PC-9 (cell line): Measurements from ENCODE around the gene KCNK5. TPM values are rescaled to one million over a fixed set of nuclear protein-coding genes. Genes with fewer than 3 reads are reported as not detected.
A peak's percentile ranks its signal among the peaks of the same experiment; 100 is the strongest.

Source experiments
- BruUV-seq: library from RNA; stranded (reverse); fragments of 400-500 nt; replicated peaks from 2 replicates; lab custom pipeline; 2021; lab: Mats Ljungman, UMichigan
- CTCF ChIA-PET: fragments of 300-600 bp; sonication (Branson Sonifier 250); formaldehyde crosslinking; loops from one replicate; lab custom pipeline; 2022; ENCODE audit warnings: antibody characterized with exemption; lab: Charles Lee
- POLR2A ChIA-PET: fragments of 300-600 bp; sonication (Branson Sonifier 250); formaldehyde crosslinking; loops from one replicate; lab custom pipeline; 2022; ENCODE audit warnings: antibody characterized with exemption; ENCODE audit not compliant: unreplicated experiment; lab: Charles Lee
- DNase-seq, 2 experiments: peaks; one replicate each; pipeline versions ENCODE4 v3.0.0 to v3.0.0-alpha.2; 2015 to 2022; ENCODE audit warnings: mixed read lengths in 1 of 2
- H2AFZ ChIP-seq: fragments of 200-600 bp; sonication (generic); 2 replicates; pipeline ENCODE4 v1.8.1; 2017; ENCODE audit warnings: antibody characterized with exemption
- H3F3A ChIP-seq: fragments of 200-600 bp; sonication (generic); 2 replicates; pipeline ENCODE4 v1.8.1; 2017; ENCODE audit warnings: antibody characterized with exemption, mild to moderate bottlenecking, low read depth; ENCODE audit not compliant: insufficient read depth
- H3K27ac ChIP-seq: fragments of 200-600 bp; sonication (generic); 2 replicates; pipeline ENCODE4 v1.6.1; 2016; ENCODE audit warnings: mixed run types
- H3K27me3 ChIP-seq: fragments of 200-600 bp; sonication (generic); 2 replicates; pipeline ENCODE4 v1.6.1; 2016; ENCODE audit warnings: low read depth, mixed run types; ENCODE audit not compliant: insufficient read depth
- H3K36me3 ChIP-seq: fragments of 200-600 bp; sonication (generic); 2 replicates; pipeline ENCODE4 v1.6.1; 2016; ENCODE audit warnings: low read depth, mixed run types
- H3K4me1 ChIP-seq: fragments of 200-600 bp; sonication (generic); replicated peaks from 2 replicates; pipeline ENCODE4 v1.6.1; 2016; ENCODE audit warnings: mixed run types; ENCODE audit not compliant: insufficient read depth
- H3K4me2 ChIP-seq: fragments of 200-600 bp; sonication (generic); 2 replicates; pipeline ENCODE4 v1.6.1; 2017; ENCODE audit warnings: mixed run types
- H3K4me3 ChIP-seq: fragments of 200-600 bp; sonication (generic); 2 replicates; pipeline ENCODE4 v1.6.1; 2016; ENCODE audit warnings: mixed run types
- H3K79me2 ChIP-seq: fragments of 200-600 bp; sonication (generic); 2 replicates; pipeline ENCODE4 v1.6.1; 2017; ENCODE audit warnings: low read depth, mixed run types
- H3K9me2 ChIP-seq: fragments of 200-600 bp; sonication (generic); 2 replicates; pipeline ENCODE4 v1.8.1; 2017; ENCODE audit warnings: mild to moderate bottlenecking; ENCODE audit not compliant: insufficient read depth
- H3K9me3 ChIP-seq: fragments of 200-600 bp; sonication (generic); 2 replicates; pipeline ENCODE4 v1.8.1; 2016; ENCODE audit warnings: low read depth; ENCODE audit not compliant: insufficient read depth
- H4K20me1 ChIP-seq: fragments of 200-600 bp; sonication (generic); 2 replicates; pipeline ENCODE4 v1.8.1; 2017; ENCODE audit not compliant: insufficient read depth
- EZH2 ChIP-seq: fragments of 200-600 bp; sonication (generic); IDR thresholded peaks from 2 replicates; pipeline ENCODE4 v1.8.0; 2017; ENCODE audit warnings: antibody characterized with exemption, low read depth
- intact Hi-C: fragments of 100-400 bp; cut with micrococcal nuclease; formaldehyde crosslinking; loops from one replicate; pipeline ENCODE4 v1.10.0; 2022; ENCODE audit not compliant: unreplicated experiment
- total RNA-seq: library from RNA; stranded (reverse); gene quantifications from 2 replicates; pipeline ENCODE4 v1.2.3, GENCODE V29; 2021
- TF ChIP-seq, protein P1 (sequence below): fragments of 200-600 bp; sonication (generic); conservative IDR thresholded peaks from 2 replicates; pipeline ENCODE4 v1.6.1; 2017; ENCODE audit warnings: mixed run types, antibody characterized with exemption, mild to moderate bottlenecking, moderate library complexity

Gene KCNK5
- total RNA-seq, 1 experiment from 2014 or later = 11.9 TPM

DNA sequence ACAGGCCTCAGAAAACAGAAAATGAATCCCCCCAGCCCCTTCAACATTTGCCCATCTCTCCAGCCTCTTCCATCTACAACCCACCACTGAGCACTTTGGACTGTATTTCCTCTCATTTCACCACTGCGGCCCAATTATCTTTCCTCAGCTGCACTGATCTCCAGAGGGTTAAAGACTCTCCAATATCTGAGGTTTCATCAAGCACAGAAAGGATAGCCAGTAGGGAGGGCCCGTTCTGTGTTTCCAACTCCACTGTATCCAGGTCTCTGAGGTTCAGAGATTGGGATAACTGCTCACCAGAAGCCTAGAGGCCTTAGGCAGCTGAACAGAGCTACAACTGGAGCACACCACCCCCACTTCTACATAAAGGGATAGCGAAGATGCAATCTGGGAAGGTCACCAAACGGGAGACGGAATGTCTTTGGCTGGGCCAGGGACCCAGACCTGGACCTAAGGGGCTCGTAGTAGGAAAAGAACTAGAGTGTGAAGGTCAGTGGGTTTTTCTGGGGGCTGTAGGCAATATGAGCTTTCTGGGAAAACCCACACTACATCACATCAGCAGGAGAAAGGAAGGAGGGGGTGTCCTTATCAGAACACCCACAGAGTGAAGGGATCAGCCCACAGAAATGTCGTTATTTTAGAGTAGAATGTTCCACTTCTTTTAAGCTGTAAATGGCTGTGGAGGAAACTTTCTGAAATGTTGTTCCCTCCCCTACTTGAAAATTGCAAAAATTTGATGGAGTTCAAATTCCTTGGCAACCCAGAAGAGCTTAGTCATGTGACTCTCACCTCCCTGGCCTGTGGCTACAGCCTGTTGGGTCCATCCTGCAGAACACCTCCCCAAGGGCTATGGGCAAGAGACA, 7.3 kb downstream of the KCNK5 start:
- Histone ChIP-seq H3K36me3 (peaks cover 7% of the 10 kb centered on the region; the same call in 1 of the 2 replicates), H2AFZ (no peak overlapping the region), H3K9me3 (no peaks in the 10 kb centered on the region), H3K79me2 (peaks cover 99% of the 10 kb centered on the region), H3F3A (no peaks in the 10 kb centered on the region; the same call in 1 of the 2 replicates), H3K4me3 (no peak overlapping the region), H3K27me3 (no peaks in the 10 kb centered on the region), H3K27ac (no peak overlapping the region), H4K20me1 (peaks cover 40% of the 10 kb centered on the region), H3K4me1 (peaks cover 58% of the 10 kb centered on the region), H3K4me2 (no peak overlapping the region), H3K9me2 (no peaks in the 10 kb centered on the region)
- no peak for DNase-seq
- no TSS peak for BruUV-seq
- TF ChIP-seq EZH2 = no peak
- TF ChIP-seq, protein P1, sequence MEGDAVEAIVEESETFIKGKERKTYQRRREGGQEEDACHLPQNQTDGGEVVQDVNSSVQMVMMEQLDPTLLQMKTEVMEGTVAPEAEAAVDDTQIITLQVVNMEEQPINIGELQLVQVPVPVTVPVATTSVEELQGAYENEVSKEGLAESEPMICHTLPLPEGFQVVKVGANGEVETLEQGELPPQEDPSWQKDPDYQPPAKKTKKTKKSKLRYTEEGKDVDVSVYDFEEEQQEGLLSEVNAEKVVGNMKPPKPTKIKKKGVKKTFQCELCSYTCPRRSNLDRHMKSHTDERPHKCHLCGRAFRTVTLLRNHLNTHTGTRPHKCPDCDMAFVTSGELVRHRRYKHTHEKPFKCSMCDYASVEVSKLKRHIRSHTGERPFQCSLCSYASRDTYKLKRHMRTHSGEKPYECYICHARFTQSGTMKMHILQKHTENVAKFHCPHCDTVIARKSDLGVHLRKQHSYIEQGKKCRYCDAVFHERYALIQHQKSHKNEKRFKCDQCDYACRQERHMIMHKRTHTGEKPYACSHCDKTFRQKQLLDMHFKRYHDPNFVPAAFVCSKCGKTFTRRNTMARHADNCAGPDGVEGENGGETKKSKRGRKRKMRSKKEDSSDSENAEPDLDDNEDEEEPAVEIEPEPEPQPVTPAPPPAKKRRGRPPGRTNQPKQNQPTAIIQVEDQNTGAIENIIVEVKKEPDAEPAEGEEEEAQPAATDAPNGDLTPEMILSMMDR = no peak
- ChIA-PET CTCF (no interaction called here), POLR2A (no interaction called here)
- intact Hi-C loops = no loop called here

DNA sequence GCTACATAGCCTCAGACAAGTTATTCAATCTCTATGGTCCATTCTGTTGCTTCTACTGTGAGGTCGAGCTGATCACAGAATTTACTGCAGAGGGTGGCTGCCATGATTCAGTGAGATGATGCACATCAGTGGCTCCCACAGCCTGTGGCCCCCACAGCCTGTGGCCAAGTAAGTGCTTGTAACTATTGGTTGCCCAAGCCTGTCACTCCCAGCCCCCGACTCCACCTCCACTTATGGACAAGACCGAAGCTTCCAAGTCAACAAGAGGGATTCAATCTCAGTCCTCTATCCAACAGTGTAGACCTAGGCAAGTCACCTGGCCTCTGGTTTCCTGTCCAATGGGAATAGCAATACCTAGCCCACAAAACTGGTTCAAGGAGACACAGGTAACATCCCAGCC, 8.2 kb downstream of the KCNK5 start:
- ChIA-PET CTCF (no interaction called here), POLR2A (no interaction called here)
- no TSS peak for BruUV-seq
- peaks cover 14% of the 10 kb centered on the region for H3K36me3 ChIP-seq
- H3K4me3 ChIP-seq = no peak overlapping the region
- no peaks in the 10 kb centered on the region for H3K27me3 ChIP-seq
- intact Hi-C loops = no loop called here
- H4K20me1 ChIP-seq = peaks cover 40% of the 10 kb centered on the region
- TF ChIP-seq EZH2 = no peak
- TF ChIP-seq, protein P1 = no peak
- no peak overlapping the region for H3K4me2 ChIP-seq
- peaks cover 6% of the 10 kb centered on the region for H3F3A ChIP-seq
- no peak overlapping the region for H2AFZ ChIP-seq
- H3K9me3 ChIP-seq = no peaks in the 10 kb centered on the region
- peaks cover 97% of the 10 kb centered on the region for H3K79me2 ChIP-seq
- H3K4me1 ChIP-seq = peaks cover 58% of the 10 kb centered on the region
- no peak for DNase-seq
- no peak overlapping the region for H3K27ac ChIP-seq
- no peaks in the 10 kb centered on the region for H3K9me2 ChIP-seq

GRCh38 chr6:39218868-39219567, 10.3 kb downstream of the KCNK5 start:
- BruUV-seq = no TSS peak
- H2AFZ ChIP-seq = no peak overlapping the region
- POLR2A ChIA-PET = no interaction called here

More at GRCh38 chr6:39218868-39219567, 10.3 kb downstream of the KCNK5 start:
- Histone ChIP-seq H3K4me3 (no peak overlapping the region), H3K27me3 (no peaks in the 10 kb centered on the region), H4K20me1 (peaks cover 44% of the 10 kb centered on the region), H3K4me2 (peak overlapping the region; percentile 9; the same call in 1 of the 2 replicates), H3K9me2 (no peaks in the 10 kb centered on the region), H3K9me3 (no peaks in the 10 kb centered on the region), H3K36me3 (peaks cover 13% of the 10 kb centered on the region), H3K79me2 (peaks cover 89% of the 10 kb centered on the region), H3K4me1 (peaks cover 57% of the 10 kb centered on the region), H3K27ac (no peak overlapping the region), H3F3A (peaks cover 12% of the 10 kb centered on the region)
- CTCF ChIA-PET = interaction anchor here (0.7 kb wide), 1 partner anchor 39 kb away, joined by 4 read pairs; no protein-coding TSS in a partner anchor
- intact Hi-C loops = no loop called here
- no peak for DNase-seq
- TF ChIP-seq, protein P1 = no peak
- TF ChIP-seq EZH2 = no peak
